Chondrocyte (in vitro differentiated cells): Measurements from ENCODE around the gene BCO1. TPM values are rescaled to one million over a fixed set of nuclear protein-coding genes. Genes with fewer than 3 reads are reported as not detected.

Source experiments
- DNase-seq: peaks from one replicate; pipeline ENCODE4 v3.0.0; 2021; ENCODE audit warnings: mixed read lengths, low spot score
- H3K27ac Mint-ChIP-seq: one replicate; pipeline ENCODE4 v1.8.0; 2021; ENCODE audit warnings: mild to moderate bottlenecking, moderate library complexity, mixed read lengths; ENCODE audit not compliant: unreplicated experiment
- H3K27me3 Mint-ChIP-seq: 2 replicates; pipeline ENCODE4 v1.8.0; 2021; ENCODE audit warnings: low read depth, mixed read lengths
- H3K36me3 Mint-ChIP-seq: 2 replicates; pipeline ENCODE4 v1.8.0; 2021; ENCODE audit warnings: low read depth, mixed read lengths
- H3K4me1 Mint-ChIP-seq: 2 replicates; pipeline ENCODE4 v1.8.0; 2021; ENCODE audit warnings: low read depth, mild to moderate bottlenecking, mixed read lengths
- H3K4me3 Mint-ChIP-seq: one replicate; pipeline ENCODE4 v1.8.0; 2021; ENCODE audit warnings: mild to moderate bottlenecking, moderate library complexity, mixed read lengths; ENCODE audit not compliant: unreplicated experiment
- H3K9me3 Mint-ChIP-seq: 2 replicates; pipeline ENCODE4 v1.8.0; 2021; ENCODE audit warnings: low read depth, mixed read lengths
- CTCF ChIP-seq: fragments of 200-600 bp; sonication (generic); IDR thresholded peaks from 2 replicates; pipeline ENCODE4 v1.5.0; 2021; ENCODE audit warnings: antibody characterized with exemption, mild to moderate bottlenecking, moderate library complexity
- total RNA-seq: library from RNA; stranded (reverse); gene quantifications from 3 replicates; pipeline ENCODE4 v1.2.1, GENCODE V29; 2021

The BCO1 gene
- total RNA-seq, 1 donor from 2014 or later = not detected

GRCh38 chr16:81212830-81213465, 25.5 kb upstream of the BCO1 start:
- H3K4me1 Mint-ChIP-seq = no peaks in the 10 kb centered on the region
- H3K27ac Mint-ChIP-seq = no peak overlapping the region
- H3K36me3 Mint-ChIP-seq = no peaks in the 10 kb centered on the region
- H3K27me3 Mint-ChIP-seq = peaks cover 20% of the 10 kb centered on the region
- no peaks in the 10 kb centered on the region for H3K9me3 Mint-ChIP-seq
- no peak for DNase-seq
- H3K4me3 Mint-ChIP-seq = no peak overlapping the region
- no peak for TF ChIP-seq CTCF

- Mint-ChIP-seq H3K27me3 (peaks cover 12% of the 10 kb centered on the region), H3K4me3 (no peak overlapping the region)
Observed at GRCh38 chr16:81214745-81215166, 23.7 kb upstream of the BCO1 start.

DNA sequence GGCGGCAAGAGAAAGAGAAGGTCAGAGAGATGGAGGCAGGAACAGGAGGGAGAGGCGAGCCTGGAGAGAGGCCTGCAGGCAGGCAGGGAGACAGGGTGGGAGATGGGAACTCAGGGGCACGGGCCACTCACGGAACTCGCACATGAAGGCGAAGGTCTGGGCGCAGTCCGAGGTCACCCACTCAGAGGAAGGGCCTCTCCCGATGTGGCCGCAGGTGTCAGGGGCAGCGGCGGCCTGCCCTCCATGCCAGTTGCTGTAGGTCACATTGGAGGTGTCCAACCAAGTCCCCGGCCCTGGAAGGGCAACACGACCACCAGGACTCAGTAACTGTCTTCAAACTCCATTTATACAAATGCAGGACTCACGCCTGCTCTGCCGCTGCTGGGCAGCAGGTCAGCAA, 22.4 kb upstream of the BCO1 start:
- no peaks in the 10 kb centered on the region for H3K9me3 Mint-ChIP-seq
- H3K4me3 Mint-ChIP-seq = no peak overlapping the region
- no peaks in the 10 kb centered on the region for H3K36me3 Mint-ChIP-seq
- no peaks in the 10 kb centered on the region for H3K4me1 Mint-ChIP-seq
- no peak overlapping the region for H3K27ac Mint-ChIP-seq
- no peak for TF ChIP-seq CTCF
- DNase-seq = no peak
- peaks cover 18% of the 10 kb centered on the region for H3K27me3 Mint-ChIP-seq

More at GRCh38 chr16:81214745-81215166, 23.7 kb upstream of the BCO1 start:
- no peak for DNase-seq
- H3K4me1 Mint-ChIP-seq = no peaks in the 10 kb centered on the region
- no peaks in the 10 kb centered on the region for H3K36me3 Mint-ChIP-seq
- TF ChIP-seq CTCF = peak; percentile 61
- no peak overlapping the region for H3K27ac Mint-ChIP-seq
- no peaks in the 10 kb centered on the region for H3K9me3 Mint-ChIP-seq

- no peaks in the 10 kb centered on the region for H3K4me1 Mint-ChIP-seq
- TF ChIP-seq CTCF = no peak
- H3K9me3 Mint-ChIP-seq = no peaks in the 10 kb centered on the region
- peaks cover 12% of the 10 kb centered on the region for H3K27me3 Mint-ChIP-seq
- no peak overlapping the region for H3K27ac Mint-ChIP-seq
- DNase-seq = no peak
- no peak overlapping the region for H3K4me3 Mint-ChIP-seq
- no peaks in the 10 kb centered on the region for H3K36me3 Mint-ChIP-seq
Observed at GRCh38 chr16:81216706-81217105, 21.8 kb upstream of the BCO1 start.

DNA sequence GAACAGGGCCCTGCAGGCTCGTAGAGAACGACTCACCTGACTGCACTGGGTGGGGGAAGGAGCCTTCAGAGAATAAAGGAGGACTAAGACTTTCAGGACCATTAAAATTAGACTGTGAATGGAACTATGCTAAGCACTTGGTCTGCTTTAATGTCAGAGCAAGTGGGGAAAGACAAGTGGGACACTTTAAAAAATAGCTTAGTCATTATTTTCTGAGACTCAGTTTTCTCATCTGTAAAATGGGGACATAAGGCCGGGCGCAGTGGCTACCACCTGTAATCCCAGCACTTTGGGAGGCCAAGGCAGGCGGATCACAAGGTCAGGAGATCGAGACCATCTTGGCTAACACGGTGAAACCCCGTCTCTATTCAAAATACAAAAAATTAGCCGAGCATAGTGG, 19.3 kb upstream of the BCO1 start:
- DNase-seq = no peak
- Mint-ChIP-seq H3K27ac (no peak overlapping the region), H3K27me3 (peaks cover 12% of the 10 kb centered on the region), H3K4me1 (no peaks in the 10 kb centered on the region), H3K9me3 (no peaks in the 10 kb centered on the region), H3K36me3 (no peaks in the 10 kb centered on the region), H3K4me3 (no peak overlapping the region)
- no peak for TF ChIP-seq CTCF
